G401.6 (cell line): ENCODE data around the gene GLO1.

Source experiments
- FAIRE-seq: peaks from 2 replicates; lab custom pipeline; 2012; peaks lifted over from hg19 to GRCh38; lab: Jason Lieb, UNC

Gene GLO1

GRCh38 chr6:38702558-38703397, at the start of gene GLO1:
Gene GLO1, minus strand, starts transcription at chr6:38703145. Its CDS starts 91 bp downstream, at chr6:38703054.
- peak; percentile 97 for FAIRE-seq

DNA sequence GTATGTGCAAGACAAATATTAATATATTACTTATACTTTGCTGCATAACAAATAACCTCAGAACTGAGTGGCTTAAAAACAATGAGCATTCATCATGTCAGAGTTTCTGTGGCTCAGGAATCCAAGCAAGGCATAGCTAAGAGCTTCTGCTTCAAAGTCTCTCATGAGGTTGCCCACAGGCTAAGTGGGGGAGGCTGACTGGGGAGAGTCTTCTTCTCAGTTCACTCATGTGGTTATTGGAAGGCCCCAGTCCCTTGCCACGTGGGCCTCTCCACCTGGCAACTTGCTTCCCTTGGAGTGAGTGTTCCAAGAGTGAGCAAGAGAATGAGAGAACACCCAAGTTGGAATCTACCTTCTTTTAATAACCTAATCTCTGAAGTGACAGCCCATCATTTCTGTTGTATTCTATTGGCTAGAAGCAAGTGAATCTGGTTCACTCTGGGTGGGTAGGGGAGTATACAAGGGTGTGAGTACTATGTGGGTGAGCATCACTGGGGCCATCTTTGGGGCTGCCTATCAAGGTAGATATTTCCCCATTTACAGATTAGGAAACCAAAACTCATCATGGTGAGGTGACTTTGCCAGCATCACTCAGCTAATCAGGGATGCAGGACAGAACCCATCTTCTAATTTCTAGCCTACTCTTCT, 48.1 kb upstream of the GLO1 start:
- FAIRE-seq, result no peak

DNA sequence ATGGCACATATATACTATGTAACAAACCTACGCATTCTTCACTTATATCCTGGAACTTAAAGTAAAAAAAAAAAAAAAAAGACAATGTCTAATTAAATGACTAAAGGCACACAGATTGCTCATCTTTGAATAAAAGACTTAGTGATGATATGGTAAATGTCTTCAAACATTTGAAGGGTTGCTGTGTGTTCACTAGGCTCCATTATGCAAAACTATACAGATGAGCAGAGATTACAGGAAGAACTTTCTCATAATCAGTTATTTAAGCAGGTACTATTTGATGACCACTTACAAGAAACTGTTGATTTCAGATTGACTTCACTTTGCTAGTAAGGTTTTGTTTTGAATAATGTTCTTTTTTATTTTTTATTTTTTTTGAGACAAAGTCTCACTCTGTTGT, 46.5 kb upstream of the GLO1 start:
- FAIRE-seq, result no peak

DNA sequence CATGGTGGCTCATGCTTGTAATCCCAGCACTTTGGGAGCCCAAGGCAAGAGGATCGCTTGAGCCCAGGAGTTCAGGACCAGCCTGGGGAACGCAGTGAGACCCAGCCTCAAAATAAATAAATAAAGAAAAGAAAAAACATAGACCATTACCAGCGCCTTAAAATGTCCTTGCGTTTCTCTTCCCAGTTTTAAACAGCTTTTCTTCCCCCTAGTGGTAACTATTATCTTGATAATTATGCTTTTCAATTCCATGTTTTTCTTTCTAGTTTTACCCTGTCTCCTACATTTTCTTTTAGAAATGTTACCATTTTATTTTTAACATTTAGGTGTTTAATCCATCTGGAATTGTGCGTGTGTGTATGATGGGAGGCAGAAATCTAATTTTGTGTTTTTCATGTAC, 36.6 kb upstream of the GLO1 start:
- FAIRE-seq, result peak; percentile 81

GRCh38 chr6:38738261-38738660, 35.3 kb upstream of the GLO1 start:
- FAIRE-seq, result no peak

- FAIRE-seq, result no peak
Measured at GRCh38 chr6:38736951-38737350, 34.0 kb upstream of the GLO1 start.

GRCh38 chr6:38730140-38730862, 27.4 kb upstream of the GLO1 start:
- FAIRE-seq, result no peak

DNA sequence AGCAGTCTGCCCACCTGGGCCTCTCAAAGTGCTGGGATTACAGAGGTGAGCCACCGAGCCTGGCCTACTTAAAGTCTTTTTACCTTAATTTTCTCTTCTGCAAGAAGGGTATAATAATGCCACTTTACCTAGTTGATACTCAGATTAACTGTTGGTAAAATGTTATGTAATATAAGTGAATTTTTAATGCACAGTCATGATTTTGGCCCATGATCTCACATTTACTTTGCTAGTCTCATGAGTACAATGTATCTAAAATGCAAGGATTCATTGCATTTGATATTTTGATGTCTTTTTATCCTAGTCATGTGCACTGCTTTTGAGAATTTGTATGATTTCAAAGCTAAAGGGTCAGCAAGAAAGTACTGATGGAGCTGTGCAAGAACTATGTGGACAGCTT, 25.3 kb upstream of the GLO1 start:
- no peak for FAIRE-seq

GRCh38 chr6:38725414-38726183, 22.7 kb upstream of the GLO1 start:
- no peak for FAIRE-seq

GRCh38 chr6:38724343-38724742, 21.4 kb upstream of the GLO1 start:
- FAIRE-seq, result no peak

GRCh38 chr6:38723783-38724182, 20.8 kb upstream of the GLO1 start:
- FAIRE-seq, result no peak

GRCh38 chr6:38722727-38723334, 19.9 kb upstream of the GLO1 start:
- no peak for FAIRE-seq

- FAIRE-seq, result no peak
Measured at GRCh38 chr6:38722038-38722437, 19.1 kb upstream of the GLO1 start.

- no peak for FAIRE-seq
Measured at GRCh38 chr6:38720295-38720694, 17.4 kb upstream of the GLO1 start.

DNA sequence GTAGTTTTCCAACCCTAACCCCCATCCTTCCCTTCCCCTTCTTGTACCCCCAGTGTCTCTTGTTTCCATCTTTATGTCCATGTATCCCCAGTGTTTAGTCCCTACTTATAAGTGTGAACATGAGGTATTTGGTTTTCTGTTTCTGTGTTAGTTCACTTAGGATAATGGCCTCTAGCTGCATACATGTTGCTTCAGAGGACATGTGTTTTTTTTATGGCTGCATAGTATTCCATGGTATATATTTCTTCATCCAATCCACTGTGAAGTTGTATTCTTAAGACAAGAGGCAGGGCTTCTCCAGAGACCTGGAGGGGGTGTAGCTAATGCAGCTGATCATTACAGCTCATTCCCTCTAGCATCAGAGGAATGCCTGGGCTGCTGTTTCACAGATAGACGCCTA, 16.4 kb upstream of the GLO1 start:
- no peak for FAIRE-seq

- FAIRE-seq, result no peak
Measured at GRCh38 chr6:38716825-38717224, 13.9 kb upstream of the GLO1 start.

DNA sequence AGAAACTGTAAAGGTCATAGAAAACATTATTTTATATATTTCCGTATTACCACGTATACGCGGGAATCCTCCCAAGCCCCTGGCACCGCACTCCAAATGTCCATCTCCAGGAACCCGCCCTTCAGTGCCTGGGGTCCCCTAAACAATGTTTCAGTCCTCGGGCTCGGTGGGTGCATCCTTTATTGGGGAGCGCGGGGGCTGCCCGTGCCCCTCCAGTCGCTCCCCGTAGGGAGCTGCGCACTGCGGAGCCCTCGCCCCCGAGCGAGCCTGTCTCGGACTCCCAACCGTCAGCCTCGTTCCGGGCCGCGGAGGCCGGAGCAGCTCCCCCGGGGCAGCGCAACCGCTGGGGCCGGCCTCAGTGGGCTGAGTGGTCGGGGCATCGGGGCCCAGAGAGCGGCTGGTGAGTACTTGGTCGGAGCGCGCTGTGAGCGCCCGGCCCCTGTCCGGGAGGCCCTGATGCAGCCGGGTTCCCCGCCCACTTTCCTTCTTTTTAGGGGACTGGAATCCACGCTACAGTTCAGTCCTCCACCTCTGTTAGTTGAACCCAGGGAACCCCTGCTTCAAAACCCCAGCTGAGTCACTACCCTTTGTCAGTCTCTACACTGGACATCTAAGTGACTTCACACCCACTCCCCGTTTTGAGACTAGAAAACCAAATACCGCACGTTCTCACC, 12.2 kb upstream of the GLO1 start, which contains the start of gene DNAH8:
DNAH8 (plus strand) TSS at position 296 of the 674 bp plus-strand sequence. CDS start 7,499 bp downstream, outside the sequence.
- FAIRE-seq, result no peak

GRCh38 chr6:38714239-38715015, 11.5 kb upstream of the GLO1 start:
- FAIRE-seq, result no peak

DNA sequence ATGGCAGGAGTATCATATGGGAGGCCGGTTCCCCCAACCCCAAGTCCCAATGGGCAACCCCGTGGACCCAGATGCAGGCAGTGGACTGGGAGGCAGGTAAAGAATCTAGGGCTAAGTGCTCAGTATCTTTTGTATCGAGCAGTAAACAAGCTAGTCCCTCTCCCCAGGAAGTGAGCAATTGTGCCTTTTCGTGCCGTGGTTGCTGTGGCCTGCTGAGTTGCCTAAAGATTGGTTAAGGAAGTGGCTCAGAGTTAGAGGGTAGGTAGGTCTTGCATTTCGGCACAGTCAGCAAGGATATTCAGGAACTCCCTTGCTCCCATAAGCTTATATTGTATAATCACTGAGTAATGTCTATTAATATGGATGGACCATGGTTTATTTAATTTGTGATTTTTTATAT, 10.9 kb upstream of the GLO1 start:
- no peak for FAIRE-seq

DNA sequence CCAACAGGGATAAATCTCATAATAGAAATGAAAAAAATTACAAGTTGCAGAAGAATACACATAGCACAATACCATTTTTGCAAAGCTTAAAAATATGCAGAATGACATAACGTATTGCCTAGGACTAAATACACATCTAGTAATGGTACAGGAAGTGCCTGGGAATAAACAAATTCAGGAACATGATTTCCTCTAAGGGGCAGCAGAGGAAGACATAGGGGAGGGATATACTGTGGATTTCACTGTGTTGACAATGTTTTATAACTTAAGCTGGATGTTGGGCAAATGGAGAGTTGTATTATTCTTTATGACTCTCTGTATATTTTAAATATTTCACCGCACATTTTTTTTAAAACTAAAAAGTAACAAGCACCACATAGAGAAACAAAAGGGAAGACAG, 5.6 kb upstream of the GLO1 start:
- no peak for FAIRE-seq
